Body of pancreas (tissue), 4 donors: ENCODE results near the gene SRRM4.

Source experiments
- CTCF ChIP-seq, 7 experiments: fragments of 450-650 bp in 4 of 7; fragments of 200-600 bp in 3 of 7; sonication (generic) in 3 of 7; IDR thresholded peaks; one replicate each; pipeline ENCODE4 v1.5.1; 2016 to 2019; ENCODE audit warnings: antibody characterized with exemption in 7 of 7
- POLR2A ChIP-seq, 3 donors: fragments of 450-650 bp; IDR thresholded peaks; one replicate each; pipeline ENCODE4 v1.6.1; 2016; ENCODE audit warnings: antibody characterized with exemption in 3 of 3, mild to moderate bottlenecking in 2 of 3

- no peak for TF ChIP-seq CTCF (IDR thresholded peaks at IDR 0.05)
- TF ChIP-seq POLR2A (IDR thresholded peaks at IDR 0.05): no peak
These were observed 10.5 kb upstream of the SRRM4 start for GRCh38 chr12:118970856-118971255.
